Measurements from ENCODE around the gene EPB41L2. TPM values are rescaled to one million over a fixed set of nuclear protein-coding genes. Genes with fewer than 3 reads are reported as not detected.

EPB41L2 gene
- total RNA-seq, 1 experiment from 2014 or later: 199 TPM

- BruUV-seq (replicated peaks): no TSS peak
- Histone ChIP-seq H3K27ac (ENCODE audit: low read length) (peak overlapping the region; percentile 76), H3K4me3 (ENCODE audit: low read depth in 2 of 2, low read length in 2 of 2) (no peak overlapping the region), H3K9me3 (ENCODE audit: control insufficient read depth, insufficient read depth, low read depth, low read length) (no peaks in the 10 kb centered on the region), H3K27me3 (ENCODE audit: control insufficient read depth, insufficient read depth, low read length) (no peaks in the 10 kb centered on the region), H3K4me1 (ENCODE audit: control insufficient read depth, insufficient read depth, low read length) (peaks cover 45% of the 10 kb centered on the region), H3K36me3 (ENCODE audit: control insufficient read depth, insufficient read depth, low read length) (no peaks in the 10 kb centered on the region)
- DNase-seq (ENCODE audit: low read depth, low spot score) (no peak), ATAC-seq (no peak)
- TF ChIP-seq SIN3A (IDR thresholded peaks at IDR 0.05; ENCODE audit: borderline replicate concordance, insufficient read depth, low read depth, low read length) (no peak), CTCF (IDR thresholded peaks at IDR 0.05) (no peak), POLR2AphosphoS5 (IDR thresholded peaks at IDR 0.05; ENCODE audit: low read depth, low read length) (no peak)
- intact Hi-C loops (cut with micrococcal nuclease; ENCODE audit: unreplicated experiment) (no loop called here), in situ Hi-C loops (cut with HindIII; ENCODE audit: low pct_unique_long_range_greater_than_20kb, low sequenced_read_pairs) (no loop called here)
- ChIA-PET POLR2A (no interaction called here), CTCF (no interaction called here)
Measured at GRCh38 chr6:131014080-131014776, 48.8 kb downstream of the EPB41L2 start.

GRCh38 chr6:131013495-131013894 is 49.5 kb downstream of the EPB41L2 start:
- ATAC-seq: no peak
- POLR2A ChIA-PET: no interaction called here

More at GRCh38 chr6:131013495-131013894, 49.5 kb downstream of the EPB41L2 start:
- BruUV-seq (replicated peaks): no TSS peak
- no peak for DNase-seq (ENCODE audit: low read depth, low spot score)
- CTCF ChIA-PET: no interaction called here
- intact Hi-C loops (cut with micrococcal nuclease; ENCODE audit: unreplicated experiment): no loop called here
- Histone ChIP-seq H3K27me3 (ENCODE audit: control insufficient read depth, insufficient read depth, low read length) (no peaks in the 10 kb centered on the region), H3K4me3 (ENCODE audit: low read depth in 2 of 2, low read length in 2 of 2) (no peak overlapping the region), H3K9me3 (ENCODE audit: control insufficient read depth, insufficient read depth, low read depth, low read length) (no peaks in the 10 kb centered on the region), H3K36me3 (ENCODE audit: control insufficient read depth, insufficient read depth, low read length) (no peaks in the 10 kb centered on the region), H3K27ac (ENCODE audit: low read length) (peak overlapping the region; percentile 49), H3K4me1 (ENCODE audit: control insufficient read depth, insufficient read depth, low read length) (peaks cover 45% of the 10 kb centered on the region)
- in situ Hi-C loops (cut with HindIII; ENCODE audit: low pct_unique_long_range_greater_than_20kb, low sequenced_read_pairs): no loop called here
- TF ChIP-seq SIN3A (IDR thresholded peaks at IDR 0.05; ENCODE audit: borderline replicate concordance, insufficient read depth, low read depth, low read length) (no peak), POLR2AphosphoS5 (IDR thresholded peaks at IDR 0.05; ENCODE audit: low read depth, low read length) (no peak), TCF7L2 (IDR thresholded peaks at IDR 0.05; ENCODE audit: low read depth, low read length) (no peak), REST (IDR thresholded peaks at IDR 0.05; ENCODE audit: insufficient read depth in 1 of 2, low read depth in 2 of 2, low read length in 1 of 2) (no peak), CTCF (IDR thresholded peaks at IDR 0.05) (no peak)
